Left ventricle myocardium inferior (tissue), 1 donor: ENCODE measurements around the gene PRIM2. TPM values are rescaled to one million over a fixed set of nuclear protein-coding genes. Genes with fewer than 3 reads are reported as not detected.
"Not testable (repeated sequence)": the region's sequence is repeated elsewhere in the genome, so short reads cannot be mapped to it uniquely, and the experiment has no call there.

Experiments
- DNase-seq: peaks from one replicate; pipeline ENCODE4 v3.0.0-alpha.2; 2020
- H3K27ac ChIP-seq: fragments of 200-600 bp; replicated peaks from 2 replicates; pipeline ENCODE4 v1.8.0; 2021
- H3K27me3 ChIP-seq: fragments of 200-600 bp; 2 replicates; pipeline ENCODE4 v1.8.0; 2021; ENCODE audit warnings: low read depth
- H3K36me3 ChIP-seq: fragments of 200-600 bp; 2 replicates; pipeline ENCODE4 v1.8.0; 2021
- H3K4me1 ChIP-seq: fragments of 200-600 bp; 2 replicates; pipeline ENCODE4 v1.8.0; 2021
- H3K4me3 ChIP-seq: fragments of 200-600 bp; 2 replicates; pipeline ENCODE4 v1.8.0; 2021; ENCODE audit warnings: mild to moderate bottlenecking, moderate library complexity
- H3K9me3 ChIP-seq: fragments of 200-600 bp; replicated peaks from 2 replicates; pipeline ENCODE4 v1.8.0; 2021
- intact Hi-C: fragments of 100-400 bp; cut with micrococcal nuclease; formaldehyde crosslinking; loops from one replicate; pipeline ENCODE4 v1.11.0; 2022
- total RNA-seq: library from RNA; stranded (reverse); fragmentation: NEBNext Ultra II Directional; extraction: Animal tissue kit (Norgen Biotek cat#: 25700); gene quantifications from one replicate; pipeline ENCODE4 v1.2.1, GENCODE V29; 2021
- donor health status: DM: no; HTN: yes; CAD: no; lungs with severe emphysema.

PRIM2 gene
- total RNA-seq, 1 donor from 2014 or later = 3.2 TPM

DNA sequence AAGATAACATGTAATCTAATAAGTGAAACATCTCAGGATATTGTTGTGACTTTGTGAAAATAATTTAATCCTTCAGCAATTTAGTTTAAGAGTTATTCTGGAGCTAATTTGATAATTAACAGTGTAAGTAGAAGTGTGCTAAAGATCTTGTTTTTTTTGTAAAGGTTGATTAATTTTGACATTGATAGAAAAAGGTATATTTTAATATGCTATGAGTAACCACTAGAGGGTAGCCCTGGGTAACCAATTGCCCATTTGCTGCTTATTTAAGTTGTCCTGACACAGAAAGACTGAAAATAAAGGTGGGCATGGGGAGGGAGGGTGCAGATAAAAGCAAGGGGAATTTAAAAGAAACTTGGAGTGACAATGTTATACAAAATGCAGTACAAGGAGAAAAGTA is 262.1 kb downstream of the PRIM2 start:
- H3K27ac ChIP-seq, H3K9me3 ChIP-seq, H3K4me3 ChIP-seq, H3K27me3 ChIP-seq, H3K36me3 ChIP-seq, intact Hi-C loops, H3K4me1 ChIP-seq, DNase-seq: not testable (repeated sequence)

DNA sequence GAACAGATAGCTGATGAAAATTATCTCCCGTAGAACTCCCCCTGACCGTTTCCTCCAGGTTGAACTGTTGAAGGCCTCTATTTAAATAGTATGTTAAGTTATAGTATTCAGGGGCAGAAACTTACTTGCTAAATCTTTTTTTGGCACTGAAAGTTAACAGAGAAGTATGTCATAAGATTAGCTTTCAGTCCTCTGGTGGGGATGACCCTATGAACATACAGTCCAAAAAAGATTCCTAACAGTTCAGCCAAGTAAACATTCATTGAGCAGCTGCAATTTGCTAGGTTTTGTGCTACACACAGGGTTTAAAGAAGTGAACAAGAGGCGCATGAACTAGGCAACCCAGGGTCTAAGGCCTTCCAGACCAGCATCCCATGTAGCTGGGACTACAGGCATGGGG is 264.2 kb downstream of the PRIM2 start:
- intact Hi-C loops, H3K9me3 ChIP-seq, H3K27ac ChIP-seq, DNase-seq, H3K4me3 ChIP-seq, H3K27me3 ChIP-seq, H3K36me3 ChIP-seq, H3K4me1 ChIP-seq: not testable (repeated sequence)

DNA sequence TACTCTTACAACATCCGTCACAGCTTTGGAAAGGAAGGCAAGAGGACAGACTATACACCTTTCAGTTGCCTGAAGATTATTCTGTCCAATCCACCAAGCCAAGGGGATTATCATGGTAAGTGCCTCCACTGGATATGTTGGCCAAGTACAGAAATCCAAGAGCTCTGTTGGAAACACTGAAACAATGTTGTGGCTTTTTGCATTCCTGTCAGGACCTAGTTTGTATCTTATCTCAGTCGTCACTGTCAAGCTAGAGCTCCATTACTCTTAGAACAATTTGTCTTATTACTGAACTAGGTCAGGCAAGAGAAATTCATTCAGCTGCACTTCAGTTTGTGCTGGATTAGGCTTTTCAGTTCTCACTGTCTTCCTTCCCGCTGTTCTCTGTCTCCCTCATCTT is 283.7 kb downstream of the PRIM2 start:
- H3K4me1 ChIP-seq, H3K4me3 ChIP-seq, H3K36me3 ChIP-seq, DNase-seq, H3K9me3 ChIP-seq, H3K27ac ChIP-seq, H3K27me3 ChIP-seq, intact Hi-C loops: not testable (repeated sequence)

DNA sequence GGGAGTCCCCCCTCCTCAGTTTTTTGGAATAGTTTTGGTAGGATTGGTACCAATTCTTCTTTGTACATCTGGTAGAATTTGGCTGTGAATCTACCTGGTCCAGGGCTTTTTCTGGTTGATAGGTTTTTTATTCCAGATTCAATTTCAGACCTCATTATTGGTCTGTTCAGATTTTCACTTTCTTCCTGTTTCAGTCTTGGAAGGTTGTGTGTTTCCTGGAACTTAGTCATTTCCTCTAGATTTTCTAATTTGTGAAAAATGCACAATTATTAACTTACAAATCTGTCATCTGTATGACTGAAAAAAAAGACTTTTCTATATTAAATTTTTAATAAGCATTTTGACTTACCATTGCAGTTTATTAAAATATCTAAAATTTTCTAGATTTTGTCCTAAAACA is 287.9 kb downstream of the PRIM2 start:
- H3K4me1 ChIP-seq, intact Hi-C loops, H3K27me3 ChIP-seq, H3K4me3 ChIP-seq, DNase-seq, H3K36me3 ChIP-seq, H3K9me3 ChIP-seq, H3K27ac ChIP-seq: not testable (repeated sequence)

DNA sequence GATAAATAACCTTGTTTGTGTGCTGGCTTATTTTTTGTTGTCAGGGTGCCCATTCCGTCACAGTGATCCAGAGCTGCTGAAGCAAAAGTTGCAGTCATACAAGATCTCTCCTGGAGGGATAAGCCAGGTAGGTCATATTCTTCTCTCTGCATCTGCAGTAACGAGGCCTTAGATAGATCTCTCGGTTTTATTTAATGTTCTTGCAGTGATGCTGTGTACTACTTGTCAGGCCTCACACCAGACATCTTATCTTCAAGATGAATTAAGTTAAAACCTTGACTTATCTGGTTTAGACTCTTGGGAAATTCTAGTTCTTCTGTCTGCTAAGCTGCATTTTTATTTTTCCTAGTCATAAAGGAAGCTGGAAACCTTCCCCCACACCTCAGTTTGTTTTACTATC is 288.9 kb downstream of the PRIM2 start:
- H3K4me1 ChIP-seq, H3K27me3 ChIP-seq, intact Hi-C loops, DNase-seq, H3K4me3 ChIP-seq, H3K36me3 ChIP-seq, H3K9me3 ChIP-seq, H3K27ac ChIP-seq: not testable (repeated sequence)

DNA sequence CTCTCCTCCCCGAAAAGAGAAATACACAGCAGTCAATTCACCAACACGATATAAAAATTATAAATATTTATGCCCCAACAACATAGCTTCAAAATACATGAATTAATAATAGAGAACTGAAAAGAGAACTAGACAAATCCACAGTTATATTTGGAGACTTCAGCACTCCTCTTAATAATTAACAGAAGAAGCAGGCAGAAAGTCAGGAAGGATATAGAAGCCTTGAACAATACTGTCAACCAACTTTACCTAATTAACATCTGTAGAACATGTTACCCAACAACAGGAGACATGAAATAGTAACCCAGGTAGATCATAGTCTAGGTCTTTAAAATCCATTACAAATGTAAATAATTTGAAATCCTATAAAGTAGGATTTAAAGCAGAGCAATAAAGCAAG is 293.2 kb downstream of the PRIM2 start:
- intact Hi-C loops, H3K9me3 ChIP-seq, H3K27me3 ChIP-seq, H3K27ac ChIP-seq, DNase-seq, H3K4me3 ChIP-seq, H3K4me1 ChIP-seq, H3K36me3 ChIP-seq: not testable (repeated sequence)

DNA sequence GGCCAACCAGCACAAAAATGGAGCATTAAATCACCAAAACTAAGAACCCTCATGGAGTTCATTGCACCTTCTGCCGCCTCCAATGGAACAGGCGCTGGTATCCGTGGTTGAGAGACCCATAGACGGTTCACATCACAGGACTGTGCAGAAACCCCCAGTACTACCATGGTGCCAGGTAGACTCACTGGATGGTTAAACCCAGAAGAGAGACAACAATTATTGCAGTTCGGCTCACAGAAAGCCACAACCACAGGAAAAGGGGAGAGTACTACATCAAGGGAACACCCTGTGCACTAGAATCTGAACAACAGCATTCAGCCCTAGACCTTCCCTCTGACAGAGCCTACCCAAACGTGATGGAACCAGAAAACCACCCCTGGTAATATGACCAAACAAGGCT is 301.5 kb downstream of the PRIM2 start:
- H3K36me3 ChIP-seq, H3K4me1 ChIP-seq, H3K9me3 ChIP-seq, H3K27ac ChIP-seq, intact Hi-C loops, H3K4me3 ChIP-seq, H3K27me3 ChIP-seq, DNase-seq: not testable (repeated sequence)

DNA sequence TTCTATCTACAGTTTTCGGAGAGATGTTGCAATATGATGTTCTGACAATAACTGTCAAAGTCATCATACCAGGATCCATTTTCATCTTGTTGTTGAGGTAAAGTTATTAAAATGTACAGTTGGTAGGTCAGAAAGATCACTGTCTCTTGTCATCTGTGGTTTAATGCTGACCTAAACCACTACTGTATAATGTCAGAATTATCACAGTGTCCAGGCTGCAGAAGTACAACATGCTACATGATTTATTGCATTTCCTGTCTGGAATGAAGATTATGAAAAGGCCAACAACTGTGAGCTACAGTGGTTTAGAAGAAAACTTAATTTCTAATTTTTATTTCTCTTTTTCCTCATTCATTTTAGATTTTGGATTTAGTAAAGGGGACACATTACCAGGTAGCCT is 314.3 kb downstream of the PRIM2 start:
- intact Hi-C loops, H3K27ac ChIP-seq, H3K27me3 ChIP-seq, H3K4me1 ChIP-seq, H3K36me3 ChIP-seq, DNase-seq, H3K4me3 ChIP-seq, H3K9me3 ChIP-seq: not testable (repeated sequence)

DNA sequence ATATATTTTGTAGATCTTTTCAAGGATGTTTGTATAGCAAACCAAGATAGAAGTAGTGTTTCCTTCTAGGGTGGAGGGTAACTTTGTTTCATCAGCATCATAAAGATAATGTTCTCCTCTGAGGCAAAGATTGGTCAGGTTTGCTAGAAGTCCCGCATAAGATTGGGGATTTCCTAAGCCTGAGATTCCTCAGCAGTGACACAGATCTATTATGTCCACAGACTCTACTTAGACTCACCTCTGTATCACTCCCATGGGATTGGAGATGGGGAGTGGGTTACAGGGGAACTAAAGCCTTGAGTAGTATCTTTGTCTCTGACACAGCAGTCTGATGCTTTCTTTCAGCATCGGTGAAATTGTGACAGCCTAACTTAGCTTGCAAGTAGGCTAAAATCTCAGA is 341.1 kb downstream of the PRIM2 start:
- H3K4me1 ChIP-seq, H3K4me3 ChIP-seq, H3K27ac ChIP-seq, H3K9me3 ChIP-seq, DNase-seq, H3K36me3 ChIP-seq, intact Hi-C loops, H3K27me3 ChIP-seq: not testable (repeated sequence)

DNA sequence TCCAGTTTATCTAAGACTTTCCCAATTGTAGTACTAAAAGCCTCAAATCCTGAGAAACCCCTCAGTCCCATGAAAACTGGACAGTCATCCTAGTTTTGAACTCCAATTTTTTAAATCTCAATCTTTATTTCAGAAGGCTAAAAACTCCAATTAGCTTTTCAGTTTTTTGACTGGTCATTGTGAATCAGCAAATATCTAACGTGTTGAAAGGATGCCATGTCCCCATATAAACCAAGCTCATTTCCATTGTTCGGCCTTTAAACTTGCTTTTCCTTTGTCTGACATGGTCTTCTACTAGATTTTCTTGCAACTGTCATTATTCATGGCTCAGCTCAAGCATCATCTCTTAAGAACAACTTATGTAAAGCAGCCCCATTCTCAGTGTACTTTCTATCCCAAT is 342.4 kb downstream of the PRIM2 start:
- H3K27ac ChIP-seq, H3K9me3 ChIP-seq, H3K4me3 ChIP-seq, intact Hi-C loops, H3K27me3 ChIP-seq, H3K4me1 ChIP-seq, H3K36me3 ChIP-seq, DNase-seq: not testable (repeated sequence)

DNA sequence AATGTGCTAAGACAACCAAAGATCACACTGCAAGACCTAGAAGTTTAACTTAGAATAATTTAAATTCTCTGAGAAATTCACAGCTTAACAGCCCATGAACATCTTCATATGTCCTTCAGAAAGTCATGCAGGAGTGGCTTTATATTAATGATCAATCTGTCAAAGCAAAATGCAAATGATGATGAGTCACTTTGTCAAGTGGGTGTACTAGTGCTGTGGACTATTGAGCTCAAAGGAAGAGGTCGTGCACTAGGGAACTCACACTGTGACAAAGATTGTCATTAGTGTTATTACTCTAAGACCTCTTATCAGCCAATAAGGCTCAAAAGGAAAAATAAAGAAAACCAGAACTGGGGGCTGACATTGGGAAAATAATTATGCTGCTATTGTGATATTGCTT is 343.5 kb downstream of the PRIM2 start:
- H3K9me3 ChIP-seq, H3K4me3 ChIP-seq, H3K4me1 ChIP-seq, DNase-seq, H3K27ac ChIP-seq, H3K27me3 ChIP-seq, H3K36me3 ChIP-seq, intact Hi-C loops: not testable (repeated sequence)

DNA sequence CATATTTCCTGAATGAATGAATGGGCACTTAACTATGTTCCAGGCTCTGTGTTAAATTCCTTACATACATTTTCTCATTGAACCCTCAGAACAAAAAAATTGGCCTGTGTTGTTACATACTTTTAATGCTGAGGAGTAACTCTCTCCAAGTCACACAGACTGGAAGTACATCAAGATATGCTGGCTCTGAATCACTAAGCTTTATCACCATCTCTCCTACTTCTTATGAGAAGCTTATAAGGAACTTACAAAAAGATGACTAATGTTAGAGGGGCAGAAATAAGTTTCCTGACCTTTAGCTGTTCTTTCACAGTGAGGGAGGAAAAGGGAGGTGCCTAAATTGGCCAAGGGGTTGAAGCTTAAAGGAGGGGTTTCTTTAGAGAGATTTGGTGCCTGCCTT is 350.7 kb downstream of the PRIM2 start:
- DNase-seq, H3K9me3 ChIP-seq, H3K36me3 ChIP-seq, H3K27me3 ChIP-seq, H3K4me3 ChIP-seq, intact Hi-C loops, H3K4me1 ChIP-seq, H3K27ac ChIP-seq: not testable (repeated sequence)

DNA sequence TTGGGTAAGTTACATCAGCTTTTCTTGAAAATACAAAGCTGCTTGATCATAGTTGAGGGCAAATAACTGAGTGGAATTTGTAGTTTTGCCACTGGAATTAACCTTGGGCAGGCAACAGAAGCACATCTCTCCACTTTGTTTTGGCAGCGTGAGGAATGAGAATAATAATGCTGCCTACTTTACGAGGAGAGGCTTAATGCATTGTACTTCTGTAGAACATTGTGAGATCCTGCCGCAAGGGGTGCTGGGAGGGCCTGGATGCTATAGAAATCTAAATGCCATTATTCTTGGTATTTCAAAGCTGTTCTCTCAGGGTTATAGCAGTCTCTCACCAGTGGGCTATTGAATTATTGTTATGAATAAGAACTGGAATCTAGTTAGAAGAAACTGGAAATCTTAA is 353.8 kb downstream of the PRIM2 start:
- H3K4me1 ChIP-seq, H3K27ac ChIP-seq, H3K4me3 ChIP-seq, H3K27me3 ChIP-seq, DNase-seq, intact Hi-C loops, H3K36me3 ChIP-seq, H3K9me3 ChIP-seq: not testable (repeated sequence)

DNA sequence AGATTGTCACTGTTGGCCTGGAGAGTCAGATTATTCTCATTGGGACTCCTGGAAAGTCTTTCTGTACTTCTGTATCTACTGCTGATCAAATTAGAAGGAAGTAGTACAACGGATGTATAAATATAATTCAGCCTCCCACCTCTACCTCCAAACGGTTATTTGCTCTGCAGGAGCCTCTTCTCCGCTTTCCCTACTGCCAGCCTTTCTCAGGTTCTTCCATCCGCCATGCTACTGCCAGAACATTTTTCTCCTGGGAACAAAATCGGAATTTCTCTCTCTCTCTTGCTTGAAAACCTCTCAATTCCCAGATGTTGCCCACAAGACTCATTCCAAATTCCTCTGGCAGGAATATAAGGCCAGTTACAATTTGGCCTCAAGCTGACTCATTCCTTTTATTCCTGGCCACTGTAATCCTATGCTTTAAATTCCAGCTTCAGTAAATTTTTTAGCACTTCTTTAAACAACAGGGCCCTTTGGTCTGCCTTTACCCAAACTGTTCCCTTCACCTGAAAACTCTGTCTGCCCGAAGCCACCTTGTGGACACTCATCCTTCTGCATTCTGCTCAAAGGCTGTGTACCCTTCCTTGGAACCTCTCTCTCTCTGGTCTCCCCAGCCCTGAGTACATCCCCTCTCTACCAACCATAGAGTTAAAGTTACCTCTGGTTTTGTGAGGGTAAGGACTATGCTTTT is 354.7 kb downstream of the PRIM2 start:
- DNase-seq, H3K4me1 ChIP-seq, H3K9me3 ChIP-seq, H3K4me3 ChIP-seq, H3K27ac ChIP-seq, H3K27me3 ChIP-seq, H3K36me3 ChIP-seq, intact Hi-C loops: not testable (repeated sequence)

DNA sequence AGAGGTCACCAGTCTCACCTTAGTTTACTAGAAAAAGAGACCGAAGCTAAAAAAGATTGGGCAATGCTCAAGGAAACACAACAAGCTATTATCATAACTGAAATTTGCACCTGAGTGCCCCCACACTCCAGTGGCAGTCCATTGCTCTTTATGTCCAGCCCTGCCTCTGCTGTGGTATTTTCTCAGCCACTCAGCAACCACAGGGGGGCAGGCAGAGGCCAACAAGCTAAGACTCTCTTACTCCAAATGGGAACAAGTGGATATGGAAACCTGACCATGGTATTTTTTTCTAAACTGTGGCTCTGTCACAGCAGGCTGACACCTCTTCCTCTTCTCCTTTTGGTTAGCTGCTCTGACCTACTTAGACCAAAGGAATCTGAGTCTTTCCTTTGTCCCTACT is 355.9 kb downstream of the PRIM2 start:
- H3K27me3 ChIP-seq, H3K36me3 ChIP-seq, H3K4me1 ChIP-seq, intact Hi-C loops, H3K27ac ChIP-seq, DNase-seq, H3K4me3 ChIP-seq, H3K9me3 ChIP-seq: not testable (repeated sequence)
